Astrocyte (in vitro differentiated cells and primary cell): ENCODE data around the gene POU2AF3.
"Not testable (repeated sequence)": the region's sequence is repeated elsewhere in the genome, so short reads cannot be mapped to it uniquely, and the experiment has no call there.

Source experiments
- EZH2 ChIP-seq: IDR thresholded peaks from 2 replicates; pipeline ENCODE4 v1.6.1; 2012; ENCODE audit warnings: mild to moderate bottlenecking, low read length, inconsistent platforms; ENCODE audit not compliant: insufficient read depth
- TF ChIP-seq, protein P1 (sequence below): IDR thresholded peaks from 2 replicates; pipeline ENCODE4 v1.5.1; 2011; ENCODE audit warnings: low read depth, mild to moderate bottlenecking, inconsistent platforms, low read length, moderate library complexity; ENCODE audit not compliant: insufficient read depth

DNA sequence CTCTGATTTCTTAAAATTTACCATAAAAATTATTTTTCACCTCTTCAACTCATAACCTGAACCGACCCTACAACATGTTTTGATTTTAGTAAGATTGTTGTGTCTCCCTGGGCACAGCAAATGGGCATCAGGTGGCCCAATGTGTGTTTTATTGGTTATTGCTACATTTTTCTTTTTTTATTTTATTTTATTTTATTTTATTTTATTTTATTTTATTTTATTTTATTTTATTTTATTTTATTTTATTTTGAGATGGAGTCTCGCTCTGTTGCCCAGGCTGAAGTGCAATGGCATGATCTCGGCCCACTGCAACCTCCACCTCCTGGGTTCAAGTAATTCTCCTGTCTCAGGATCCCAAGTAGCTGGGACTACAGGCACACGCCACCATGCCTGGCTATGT is 30.0 kb upstream of the POU2AF3 start:
- TF ChIP-seq, protein P1, sequence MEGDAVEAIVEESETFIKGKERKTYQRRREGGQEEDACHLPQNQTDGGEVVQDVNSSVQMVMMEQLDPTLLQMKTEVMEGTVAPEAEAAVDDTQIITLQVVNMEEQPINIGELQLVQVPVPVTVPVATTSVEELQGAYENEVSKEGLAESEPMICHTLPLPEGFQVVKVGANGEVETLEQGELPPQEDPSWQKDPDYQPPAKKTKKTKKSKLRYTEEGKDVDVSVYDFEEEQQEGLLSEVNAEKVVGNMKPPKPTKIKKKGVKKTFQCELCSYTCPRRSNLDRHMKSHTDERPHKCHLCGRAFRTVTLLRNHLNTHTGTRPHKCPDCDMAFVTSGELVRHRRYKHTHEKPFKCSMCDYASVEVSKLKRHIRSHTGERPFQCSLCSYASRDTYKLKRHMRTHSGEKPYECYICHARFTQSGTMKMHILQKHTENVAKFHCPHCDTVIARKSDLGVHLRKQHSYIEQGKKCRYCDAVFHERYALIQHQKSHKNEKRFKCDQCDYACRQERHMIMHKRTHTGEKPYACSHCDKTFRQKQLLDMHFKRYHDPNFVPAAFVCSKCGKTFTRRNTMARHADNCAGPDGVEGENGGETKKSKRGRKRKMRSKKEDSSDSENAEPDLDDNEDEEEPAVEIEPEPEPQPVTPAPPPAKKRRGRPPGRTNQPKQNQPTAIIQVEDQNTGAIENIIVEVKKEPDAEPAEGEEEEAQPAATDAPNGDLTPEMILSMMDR: not testable (repeated sequence)
- not testable (repeated sequence) for TF ChIP-seq EZH2
